Subcutaneous adipose tissue (tissue), 4 donors: ENCODE measurements around the gene SLC38A8. TPM values are rescaled to one million over a fixed set of nuclear protein-coding genes. Genes with fewer than 3 reads are reported as not detected.

Experiments
- small RNA-seq: library from RNA; depleted of rRNA; stranded (forward); fragments of <200 nt; gene quantifications from one replicate; pipeline ENCODE3, GENCODE V24; 2016
- total RNA-seq, 4 donors: library from RNA; depleted of rRNA; stranded (reverse); fragments of >200 nt; gene quantifications; one replicate each; pipeline ENCODE4 v1.1.0, GENCODE V29; 2016
- TF ChIP-seq, protein P1 (sequence below): fragments of 450-650 bp; IDR thresholded peaks from one replicate; pipeline ENCODE4 v1.5.1; 2016; ENCODE audit warnings: low read depth, mild to moderate bottlenecking, control low read depth, antibody characterized with exemption, moderate library complexity

The SLC38A8 gene
- total RNA-seq, 4 donors from 2014 or later, result not detected

DNA sequence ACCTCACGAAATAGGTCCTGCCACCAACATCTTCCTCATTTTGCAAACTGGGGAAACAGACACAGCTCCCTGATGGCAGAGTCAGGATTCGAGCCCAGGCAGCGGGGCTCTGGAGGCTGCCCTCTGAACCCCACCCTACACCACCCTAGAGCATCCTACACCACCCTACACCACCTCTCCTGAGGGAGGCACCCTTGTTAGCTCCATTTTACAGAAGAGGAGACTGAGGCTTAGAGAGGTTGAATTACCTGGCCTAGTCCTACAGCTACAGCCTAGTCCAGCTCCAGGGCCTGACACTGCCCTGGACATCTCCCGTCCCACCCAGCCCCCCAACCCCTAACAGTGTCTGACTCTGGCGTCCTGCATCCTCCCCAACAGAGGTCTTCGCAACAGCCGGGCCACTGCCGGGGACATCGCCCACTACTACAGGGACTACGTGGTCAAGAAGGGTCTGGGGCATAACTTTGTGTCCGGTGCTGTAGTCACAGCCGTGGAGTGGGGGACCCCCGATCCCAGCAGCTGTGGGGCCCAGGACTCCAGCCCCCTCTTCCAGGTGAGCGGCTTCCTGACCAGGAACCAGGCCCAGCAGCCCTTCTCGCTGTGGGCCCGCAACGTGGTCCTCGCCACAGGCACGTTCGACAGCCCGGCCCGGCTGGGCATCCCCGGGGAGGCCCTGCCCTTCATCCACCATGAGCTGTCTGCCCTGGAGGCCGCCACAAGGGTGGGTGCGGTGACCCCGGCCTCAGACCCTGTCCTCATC is 77.7 kb downstream of the SLC38A8 start:
- TF ChIP-seq, protein P1, sequence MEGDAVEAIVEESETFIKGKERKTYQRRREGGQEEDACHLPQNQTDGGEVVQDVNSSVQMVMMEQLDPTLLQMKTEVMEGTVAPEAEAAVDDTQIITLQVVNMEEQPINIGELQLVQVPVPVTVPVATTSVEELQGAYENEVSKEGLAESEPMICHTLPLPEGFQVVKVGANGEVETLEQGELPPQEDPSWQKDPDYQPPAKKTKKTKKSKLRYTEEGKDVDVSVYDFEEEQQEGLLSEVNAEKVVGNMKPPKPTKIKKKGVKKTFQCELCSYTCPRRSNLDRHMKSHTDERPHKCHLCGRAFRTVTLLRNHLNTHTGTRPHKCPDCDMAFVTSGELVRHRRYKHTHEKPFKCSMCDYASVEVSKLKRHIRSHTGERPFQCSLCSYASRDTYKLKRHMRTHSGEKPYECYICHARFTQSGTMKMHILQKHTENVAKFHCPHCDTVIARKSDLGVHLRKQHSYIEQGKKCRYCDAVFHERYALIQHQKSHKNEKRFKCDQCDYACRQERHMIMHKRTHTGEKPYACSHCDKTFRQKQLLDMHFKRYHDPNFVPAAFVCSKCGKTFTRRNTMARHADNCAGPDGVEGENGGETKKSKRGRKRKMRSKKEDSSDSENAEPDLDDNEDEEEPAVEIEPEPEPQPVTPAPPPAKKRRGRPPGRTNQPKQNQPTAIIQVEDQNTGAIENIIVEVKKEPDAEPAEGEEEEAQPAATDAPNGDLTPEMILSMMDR, result no peak

DNA sequence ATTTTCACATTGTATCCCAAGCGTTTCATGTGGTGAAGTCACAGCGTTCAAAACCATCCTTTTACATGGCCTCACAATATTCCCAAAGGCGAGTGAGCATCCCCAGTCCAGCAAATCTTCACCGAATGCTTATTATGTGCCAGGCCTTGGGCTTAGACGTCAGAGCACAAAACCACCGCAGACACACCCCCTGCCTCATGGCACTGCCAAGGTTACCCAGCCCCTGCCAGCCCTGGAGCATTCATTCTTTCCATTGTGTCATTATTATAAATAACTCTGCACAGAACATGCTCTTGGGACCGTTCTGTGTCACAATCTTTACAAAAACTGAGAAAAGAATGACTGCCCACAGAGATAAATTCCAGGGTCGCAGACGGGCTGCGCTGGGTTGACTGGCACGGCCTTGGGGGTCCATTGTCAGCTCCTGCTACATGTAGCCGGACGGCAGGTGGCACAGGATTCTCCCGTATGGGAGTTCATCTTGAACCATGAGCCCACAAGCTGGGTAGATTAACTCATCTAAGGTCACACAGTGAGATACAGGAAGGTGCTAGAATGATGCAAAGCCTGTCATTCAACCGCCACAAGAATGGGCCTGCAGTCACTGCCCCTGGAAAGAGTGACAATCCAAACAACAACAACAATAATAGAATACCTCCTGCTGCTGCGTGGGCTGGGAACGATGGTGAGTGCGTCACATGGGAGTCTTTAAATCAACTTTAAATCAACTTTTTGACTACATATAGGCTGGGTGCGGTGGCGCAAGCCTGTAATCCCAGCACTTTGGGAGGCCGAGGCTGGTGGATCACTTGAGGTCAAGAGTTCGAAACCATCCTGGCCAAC is 79.1 kb downstream of the SLC38A8 start:
- TF ChIP-seq, protein P1, result no peak

DNA sequence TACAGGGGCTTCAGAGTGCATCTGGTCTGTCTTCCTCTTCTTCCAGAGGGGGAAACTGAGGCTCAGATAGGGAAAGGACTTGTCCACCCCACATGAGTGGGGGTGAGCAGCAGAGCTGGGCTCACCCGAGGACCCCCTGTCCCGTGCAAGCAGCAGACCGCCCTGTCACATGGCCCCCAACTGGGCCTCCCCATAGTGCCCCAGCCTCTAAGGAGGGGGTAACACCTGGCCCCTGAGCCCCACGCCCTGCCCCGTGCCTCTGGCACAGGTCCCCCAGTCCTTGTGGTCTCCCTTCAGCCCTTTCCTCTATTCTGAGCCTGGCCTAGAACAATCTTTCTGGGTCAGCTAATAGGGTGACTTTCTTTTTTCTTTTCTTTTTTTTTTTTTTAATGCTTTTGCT is 81.0 kb downstream of the SLC38A8 start:
- TF ChIP-seq, protein P1, result no peak

DNA sequence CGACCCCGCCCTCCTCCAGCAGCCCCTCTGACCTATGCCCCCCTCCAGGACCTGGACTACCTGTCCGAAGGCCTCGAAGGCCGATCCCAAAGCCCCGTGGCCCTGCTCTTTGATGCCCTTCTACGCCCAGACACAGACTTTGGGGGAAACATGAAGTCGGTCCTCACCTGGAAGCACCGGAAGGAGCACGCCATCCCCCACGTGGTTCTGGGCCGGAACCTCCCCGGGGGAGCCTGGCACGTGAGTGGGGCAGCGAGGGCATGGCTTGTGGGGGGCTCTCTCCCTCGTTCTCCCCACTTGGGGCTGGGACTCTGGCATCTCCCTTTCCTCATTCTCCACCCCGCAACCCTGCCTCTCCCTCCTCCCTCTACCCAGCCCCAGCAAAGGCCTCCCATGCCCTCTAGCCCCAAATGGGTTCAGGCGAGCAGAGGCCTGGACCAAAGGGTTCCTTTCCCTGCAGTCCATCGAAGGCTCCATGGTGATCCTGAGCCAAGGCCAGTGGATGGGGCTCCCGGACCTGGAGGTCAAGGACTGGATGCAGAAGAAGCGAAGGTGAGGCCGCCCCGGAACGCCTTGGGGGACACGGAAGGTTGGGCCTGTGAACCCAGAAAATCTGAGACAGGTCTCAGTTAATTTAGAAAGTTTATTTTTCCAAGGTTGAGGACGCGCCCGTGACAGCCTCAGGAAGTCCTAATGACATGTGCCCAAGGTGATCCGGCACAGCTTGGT is 81.9 kb downstream of the SLC38A8 start:
- TF ChIP-seq, protein P1, result no peak

Small RNA genes lying within 50 kb of the gene (small RNA-seq; reads per million reads assigned to genes)
- not detected for gene RNA5SP432

Other genes with a start within 250 kb of the SLC38A8 start
- 10 to 100 TPM in 2 of 4 donors, 1 to 10 TPM in 2; 4.9 to 29.5 (median 13.1) TPM for gene HSBP1, start 234.8 kb downstream of the SLC38A8 start, total RNA-seq
- 10 to 100 TPM; 10.0 to 30.9 (median 11.5) TPM for gene MLYCD, start 143.7 kb downstream of the SLC38A8 start, total RNA-seq
- 1 to 10 TPM; 2.7 to 7.2 (median 4.4) TPM for gene OSGIN1, start 89.6 kb downstream of the SLC38A8 start, total RNA-seq
- gene NECAB2, start 74.6 kb downstream of the SLC38A8 start, total RNA-seq, result not detected
- 100 to 1,000 TPM in 2 of 4 donors, 10 to 100 TPM in 2; 85.1 to 122 (median 105) TPM for gene MBTPS1, start 74.1 kb upstream of the SLC38A8 start, total RNA-seq
- gene HSDL1, start 102.4 kb upstream of the SLC38A8 start, total RNA-seq, result 10 to 100 TPM; 13.9 to 23.3 (median 20.6) TPM
- gene DNAAF1, start 102.5 kb upstream of the SLC38A8 start, total RNA-seq, result under 1 TPM in 2 of 4 donors, not detected in 2; 0.44 to 0.85 TPM
- gene TAF1C, start 144.3 kb upstream of the SLC38A8 start, total RNA-seq, result 10 to 100 TPM; 15.0 to 99.7 (median 36.5) TPM
- 1 to 10 TPM in 2 of 4 donors, not detected in 2; 3.6 to 4.4 TPM for gene ADAD2, start 148.4 kb upstream of the SLC38A8 start, total RNA-seq
- gene KCNG4, start 197.2 kb upstream of the SLC38A8 start, total RNA-seq, result not detected